Ishikawa (cell line): Measurements from ENCODE around the gene NAALADL1.

ENCODE experiments used
- CEBPB ChIP-seq: IDR thresholded peaks from 2 replicates; pipeline ENCODE4 v1.6.1; 2012
- CREB1 ChIP-seq: IDR thresholded peaks from 2 replicates; pipeline ENCODE4 v1.6.1; 2012; ENCODE audit warnings: low read depth
- EGR1 ChIP-seq: IDR thresholded peaks from 2 replicates; pipeline ENCODE4 v1.6.1; 2012
- EP300 ChIP-seq: IDR thresholded peaks from 2 replicates; pipeline ENCODE4 v1.6.1; 2012; ENCODE audit warnings: borderline replicate concordance
- FOXM1 ChIP-seq: IDR thresholded peaks from 2 replicates; pipeline ENCODE4 v1.6.1; 2012; ENCODE audit warnings: low read depth, borderline replicate concordance
- NFIC ChIP-seq: IDR thresholded peaks from 2 replicates; pipeline ENCODE4 v1.6.1; 2012
- RAD21 ChIP-seq: IDR thresholded peaks from 2 replicates; pipeline ENCODE4 v1.6.1; 2012; ENCODE audit warnings: low read depth
- TAF1 ChIP-seq: IDR thresholded peaks from 2 replicates; pipeline ENCODE4 v1.6.1; 2012; ENCODE audit warnings: low read depth, mild to moderate bottlenecking
- TCF12 ChIP-seq: IDR thresholded peaks from 2 replicates; pipeline ENCODE4 v1.6.1; 2012; ENCODE audit warnings: low read depth
- TEAD4 ChIP-seq: IDR thresholded peaks from 2 replicates; pipeline ENCODE4 v1.6.1; 2012
- YY1 ChIP-seq: IDR thresholded peaks from 2 replicates; pipeline ENCODE4 v1.6.1; 2012; ENCODE audit warnings: low read depth
- ZBTB7A ChIP-seq: IDR thresholded peaks from 2 replicates; pipeline ENCODE4 v1.6.1; 2012; ENCODE audit warnings: low read depth
- TF ChIP-seq, protein P1 (sequence below): IDR thresholded peaks from 2 replicates; pipeline ENCODE4 v1.6.1; 2012; ENCODE audit warnings: low read depth, mild to moderate bottlenecking
- TF ChIP-seq, protein P2 (sequence below): IDR thresholded peaks from 2 replicates; pipeline ENCODE4 v1.6.1; 2012
- TF ChIP-seq, protein P3 (sequence below): IDR thresholded peaks from 2 replicates; pipeline ENCODE4 v1.6.1; 2012

Gene NAALADL1

DNA sequence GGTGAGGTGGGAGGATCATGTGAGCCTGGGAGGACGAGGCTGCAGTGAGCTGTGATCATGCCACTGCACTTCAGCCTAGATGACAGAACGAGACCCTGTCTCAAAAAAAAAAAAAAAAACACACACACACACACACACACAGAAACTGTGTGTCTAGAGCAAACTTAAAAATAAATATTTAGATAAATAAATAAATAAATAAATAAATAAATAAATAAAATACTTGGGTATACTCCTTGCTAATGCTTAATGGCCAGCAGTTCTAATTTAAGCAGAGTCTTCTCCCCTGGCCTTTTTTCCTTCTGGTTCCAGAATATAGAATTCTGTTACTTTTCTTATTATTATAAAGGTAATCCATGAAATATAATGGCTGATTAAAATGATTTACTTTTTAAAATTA is 49.5 kb downstream of the NAALADL1 start:
- TF ChIP-seq, protein P1, sequence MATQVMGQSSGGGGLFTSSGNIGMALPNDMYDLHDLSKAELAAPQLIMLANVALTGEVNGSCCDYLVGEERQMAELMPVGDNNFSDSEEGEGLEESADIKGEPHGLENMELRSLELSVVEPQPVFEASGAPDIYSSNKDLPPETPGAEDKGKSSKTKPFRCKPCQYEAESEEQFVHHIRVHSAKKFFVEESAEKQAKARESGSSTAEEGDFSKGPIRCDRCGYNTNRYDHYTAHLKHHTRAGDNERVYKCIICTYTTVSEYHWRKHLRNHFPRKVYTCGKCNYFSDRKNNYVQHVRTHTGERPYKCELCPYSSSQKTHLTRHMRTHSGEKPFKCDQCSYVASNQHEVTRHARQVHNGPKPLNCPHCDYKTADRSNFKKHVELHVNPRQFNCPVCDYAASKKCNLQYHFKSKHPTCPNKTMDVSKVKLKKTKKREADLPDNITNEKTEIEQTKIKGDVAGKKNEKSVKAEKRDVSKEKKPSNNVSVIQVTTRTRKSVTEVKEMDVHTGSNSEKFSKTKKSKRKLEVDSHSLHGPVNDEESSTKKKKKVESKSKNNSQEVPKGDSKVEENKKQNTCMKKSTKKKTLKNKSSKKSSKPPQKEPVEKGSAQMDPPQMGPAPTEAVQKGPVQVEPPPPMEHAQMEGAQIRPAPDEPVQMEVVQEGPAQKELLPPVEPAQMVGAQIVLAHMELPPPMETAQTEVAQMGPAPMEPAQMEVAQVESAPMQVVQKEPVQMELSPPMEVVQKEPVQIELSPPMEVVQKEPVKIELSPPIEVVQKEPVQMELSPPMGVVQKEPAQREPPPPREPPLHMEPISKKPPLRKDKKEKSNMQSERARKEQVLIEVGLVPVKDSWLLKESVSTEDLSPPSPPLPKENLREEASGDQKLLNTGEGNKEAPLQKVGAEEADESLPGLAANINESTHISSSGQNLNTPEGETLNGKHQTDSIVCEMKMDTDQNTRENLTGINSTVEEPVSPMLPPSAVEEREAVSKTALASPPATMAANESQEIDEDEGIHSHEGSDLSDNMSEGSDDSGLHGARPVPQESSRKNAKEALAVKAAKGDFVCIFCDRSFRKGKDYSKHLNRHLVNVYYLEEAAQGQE: no peak
- no peak for TF ChIP-seq FOXM1
- TF ChIP-seq CEBPB: no peak
- TF ChIP-seq RAD21: no peak
- TF ChIP-seq CREB1: no peak
- TF ChIP-seq, protein P2, sequence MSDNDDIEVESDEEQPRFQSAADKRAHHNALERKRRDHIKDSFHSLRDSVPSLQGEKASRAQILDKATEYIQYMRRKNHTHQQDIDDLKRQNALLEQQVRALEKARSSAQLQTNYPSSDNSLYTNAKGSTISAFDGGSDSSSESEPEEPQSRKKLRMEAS: no peak
- TF ChIP-seq TEAD4: no peak

DNA sequence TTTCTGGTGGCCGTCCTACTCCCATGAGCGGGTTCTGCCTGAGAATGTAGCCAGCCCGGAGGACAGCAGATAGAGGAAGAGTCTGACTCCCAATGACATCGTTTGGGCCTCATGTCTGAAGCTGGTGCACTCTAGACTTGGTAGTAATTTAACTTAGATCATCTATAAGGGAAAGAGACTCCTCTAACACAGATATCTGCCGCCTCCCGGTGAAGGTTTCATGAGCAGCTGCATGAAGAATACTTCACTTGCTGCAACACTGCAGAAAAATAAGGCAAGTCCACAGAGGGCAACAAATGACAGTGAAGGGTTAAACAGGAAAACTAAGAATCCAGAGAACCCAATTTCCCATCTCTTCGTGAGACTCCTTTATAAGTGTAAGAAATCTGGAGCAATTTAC is 50.3 kb downstream of the NAALADL1 start:
- TF ChIP-seq, protein P1: no peak
- TF ChIP-seq RAD21: no peak
- no peak for TF ChIP-seq ZBTB7A
- TF ChIP-seq EP300: no peak
- TF ChIP-seq CEBPB: no peak
- TF ChIP-seq CREB1: no peak
- TF ChIP-seq, protein P3, sequence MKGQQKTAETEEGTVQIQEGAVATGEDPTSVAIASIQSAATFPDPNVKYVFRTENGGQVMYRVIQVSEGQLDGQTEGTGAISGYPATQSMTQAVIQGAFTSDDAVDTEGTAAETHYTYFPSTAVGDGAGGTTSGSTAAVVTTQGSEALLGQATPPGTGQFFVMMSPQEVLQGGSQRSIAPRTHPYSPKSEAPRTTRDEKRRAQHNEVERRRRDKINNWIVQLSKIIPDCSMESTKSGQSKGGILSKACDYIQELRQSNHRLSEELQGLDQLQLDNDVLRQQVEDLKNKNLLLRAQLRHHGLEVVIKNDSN: no peak
- TF ChIP-seq EGR1: no peak
- TF ChIP-seq FOXM1: no peak
- TF ChIP-seq TEAD4: no peak
- no peak for TF ChIP-seq YY1
- TF ChIP-seq TCF12: no peak
- TF ChIP-seq NFIC: no peak
- TF ChIP-seq TAF1: no peak

DNA sequence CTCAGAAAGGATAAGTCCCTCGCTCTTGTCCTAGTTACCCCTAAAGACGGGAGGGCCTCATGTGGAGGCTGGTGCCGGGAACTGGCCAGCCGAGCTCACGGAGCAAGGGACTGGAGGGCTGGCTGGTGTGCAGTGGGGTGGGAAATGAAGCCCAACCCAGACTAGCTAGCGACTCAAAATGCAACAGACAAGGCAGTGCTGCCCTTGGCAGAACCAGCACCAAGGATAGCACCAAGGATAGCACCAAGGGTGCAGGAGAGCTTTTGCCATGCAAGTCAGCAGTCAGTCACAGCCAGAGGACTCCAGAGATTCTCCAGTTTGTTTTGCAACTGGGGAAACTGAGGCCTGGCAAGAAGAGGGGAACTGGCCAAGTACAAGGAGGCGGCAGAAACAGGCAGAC is 55.1 kb downstream of the NAALADL1 start:
- no peak for TF ChIP-seq CREB1
- TF ChIP-seq, protein P1: peak; percentile 92
- peak; percentile 8; the same call in 1 of the 2 replicates for TF ChIP-seq RAD21
- TF ChIP-seq, protein P2: 0 out of 2 replicates have a peak, but pooled peaks have one; percentile 18
- no peak for TF ChIP-seq CEBPB
- no peak for TF ChIP-seq YY1

DNA sequence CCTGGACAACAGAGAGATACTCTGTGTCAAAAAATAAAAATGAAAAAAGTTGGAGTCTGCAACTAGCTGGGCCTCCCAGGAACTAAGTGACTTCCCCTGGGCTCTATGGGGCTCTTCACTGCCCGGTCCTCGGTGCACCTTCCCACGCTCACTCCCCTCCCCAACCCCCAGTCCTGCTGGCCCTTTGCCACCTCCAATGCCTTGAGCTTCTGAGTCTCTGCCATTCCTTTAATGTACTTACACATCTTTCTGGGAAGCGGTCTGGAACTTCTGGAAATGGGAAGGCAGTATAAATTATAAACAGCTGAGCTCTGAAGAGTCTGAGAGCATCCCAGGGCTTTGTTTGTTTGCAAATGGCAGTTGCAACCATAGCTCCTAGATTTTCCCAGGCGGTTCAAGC is 55.6 kb downstream of the NAALADL1 start:
- TF ChIP-seq CEBPB (no peak), TCF12 (no peak), YY1 (no peak), TEAD4 (no peak)
- TF ChIP-seq, protein P3: no peak
- TF ChIP-seq, protein P2: no peak

DNA sequence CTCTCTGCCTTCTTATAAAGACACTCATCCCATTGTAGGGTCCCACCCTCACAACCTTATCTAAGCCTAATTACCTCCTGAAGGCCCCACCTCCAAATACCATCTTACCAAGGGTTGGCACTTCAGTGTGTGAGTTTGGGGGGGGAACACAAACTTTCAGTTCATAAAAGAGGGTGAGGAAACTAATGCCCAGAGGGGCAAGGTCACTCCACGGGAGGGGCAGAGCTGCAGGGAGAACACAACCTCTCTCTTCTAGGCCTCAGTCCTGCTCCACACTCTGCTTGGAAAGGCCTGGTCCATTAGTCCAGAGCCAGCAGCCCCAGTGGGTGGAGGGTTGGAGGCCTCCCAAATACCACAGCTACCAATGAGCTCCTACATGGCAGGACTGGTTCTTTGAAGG is 58.9 kb downstream of the NAALADL1 start:
- TF ChIP-seq TCF12 (no peak), FOXM1 (no peak), RAD21 (no peak), CEBPB (no peak), NFIC (no peak), TAF1 (no peak), TEAD4 (no peak), EGR1 (no peak), CREB1 (no peak), YY1 (no peak), ZBTB7A (no peak), EP300 (no peak)
- TF ChIP-seq, protein P3: no peak
- TF ChIP-seq, protein P1: no peak
- TF ChIP-seq, protein P2: no peak
